Neural cell (in vitro differentiated cells): ENCODE results near the gene PRIMPOL.

Experiments
- EP300 ChIP-seq: fragments of 450-650 bp; conservative IDR thresholded peaks from 2 replicates; pipeline ENCODE4 v1.6.1; 2014; ENCODE audit warnings: antibody characterized with exemption, mild to moderate bottlenecking, moderate library complexity; ENCODE audit not compliant: poor library complexity, severe bottlenecking
- EZH2 ChIP-seq: fragments of 200-600, 300-800 bp; shearing (Covaris generic), sonication (generic); IDR thresholded peaks from 2 replicates; pipeline ENCODE4 v1.6.1; 2014; ENCODE audit warnings: antibody characterized with exemption, low read length, borderline replicate concordance, mild to moderate bottlenecking; ENCODE audit not compliant: insufficient read depth, poor library complexity, severe bottlenecking
- POLR2AphosphoS5 ChIP-seq: IDR thresholded peaks from 2 replicates; pipeline ENCODE4 v1.6.1; 2012
- RAD21 ChIP-seq: fragments of 450-650 bp; conservative IDR thresholded peaks from 2 replicates; pipeline ENCODE4 v1.6.1; 2014; ENCODE audit warnings: antibody characterized with exemption, mild to moderate bottlenecking, moderate library complexity
- SMC3 ChIP-seq: fragments of 450-650 bp; conservative IDR thresholded peaks from 2 replicates; pipeline ENCODE4 v1.6.1; 2014; ENCODE audit warnings: antibody characterized with exemption, mild to moderate bottlenecking, moderate library complexity; ENCODE audit not compliant: poor library complexity
- TAF1 ChIP-seq: IDR thresholded peaks from 2 replicates; pipeline ENCODE4 v1.6.1; 2012; ENCODE audit warnings: low read depth
- TF ChIP-seq, protein P1 (sequence below): fragments of 450-650 bp; IDR thresholded peaks from 2 replicates; pipeline ENCODE4 v1.5.1; 2014; ENCODE audit warnings: antibody characterized with exemption, mild to moderate bottlenecking, moderate library complexity; ENCODE audit not compliant: poor library complexity, severe bottlenecking
- TF ChIP-seq, protein P2 (sequence below): IDR thresholded peaks from 2 replicates; pipeline ENCODE4 v1.6.1; 2012; ENCODE audit warnings: borderline replicate concordance

DNA sequence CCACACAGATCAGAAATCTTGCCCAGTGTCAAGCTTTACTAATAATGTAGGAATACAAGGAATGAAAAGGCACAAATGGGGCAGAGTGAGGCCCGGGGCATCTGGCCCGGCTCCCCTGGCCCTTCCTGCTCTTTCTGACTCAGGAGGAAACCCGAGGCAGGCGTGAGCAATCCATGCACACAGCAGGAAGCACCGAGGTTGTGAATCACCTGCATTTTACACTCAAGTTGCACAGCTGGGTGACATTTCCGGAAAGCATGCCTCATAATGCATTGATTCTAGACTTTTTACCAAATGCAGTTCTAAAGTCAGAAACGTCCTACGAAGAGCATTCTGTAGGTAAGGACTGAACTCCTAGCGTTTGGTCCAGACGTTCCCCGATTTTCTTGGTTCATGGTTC is 38.9 kb downstream of the PRIMPOL start:
- TF ChIP-seq, protein P1, sequence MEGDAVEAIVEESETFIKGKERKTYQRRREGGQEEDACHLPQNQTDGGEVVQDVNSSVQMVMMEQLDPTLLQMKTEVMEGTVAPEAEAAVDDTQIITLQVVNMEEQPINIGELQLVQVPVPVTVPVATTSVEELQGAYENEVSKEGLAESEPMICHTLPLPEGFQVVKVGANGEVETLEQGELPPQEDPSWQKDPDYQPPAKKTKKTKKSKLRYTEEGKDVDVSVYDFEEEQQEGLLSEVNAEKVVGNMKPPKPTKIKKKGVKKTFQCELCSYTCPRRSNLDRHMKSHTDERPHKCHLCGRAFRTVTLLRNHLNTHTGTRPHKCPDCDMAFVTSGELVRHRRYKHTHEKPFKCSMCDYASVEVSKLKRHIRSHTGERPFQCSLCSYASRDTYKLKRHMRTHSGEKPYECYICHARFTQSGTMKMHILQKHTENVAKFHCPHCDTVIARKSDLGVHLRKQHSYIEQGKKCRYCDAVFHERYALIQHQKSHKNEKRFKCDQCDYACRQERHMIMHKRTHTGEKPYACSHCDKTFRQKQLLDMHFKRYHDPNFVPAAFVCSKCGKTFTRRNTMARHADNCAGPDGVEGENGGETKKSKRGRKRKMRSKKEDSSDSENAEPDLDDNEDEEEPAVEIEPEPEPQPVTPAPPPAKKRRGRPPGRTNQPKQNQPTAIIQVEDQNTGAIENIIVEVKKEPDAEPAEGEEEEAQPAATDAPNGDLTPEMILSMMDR, result no peak
- TF ChIP-seq SMC3 (no peak), EZH2 (no peak), RAD21 (no peak), POLR2AphosphoS5 (no peak), EP300 (no peak), TAF1 (no peak)
- TF ChIP-seq, protein P2, sequence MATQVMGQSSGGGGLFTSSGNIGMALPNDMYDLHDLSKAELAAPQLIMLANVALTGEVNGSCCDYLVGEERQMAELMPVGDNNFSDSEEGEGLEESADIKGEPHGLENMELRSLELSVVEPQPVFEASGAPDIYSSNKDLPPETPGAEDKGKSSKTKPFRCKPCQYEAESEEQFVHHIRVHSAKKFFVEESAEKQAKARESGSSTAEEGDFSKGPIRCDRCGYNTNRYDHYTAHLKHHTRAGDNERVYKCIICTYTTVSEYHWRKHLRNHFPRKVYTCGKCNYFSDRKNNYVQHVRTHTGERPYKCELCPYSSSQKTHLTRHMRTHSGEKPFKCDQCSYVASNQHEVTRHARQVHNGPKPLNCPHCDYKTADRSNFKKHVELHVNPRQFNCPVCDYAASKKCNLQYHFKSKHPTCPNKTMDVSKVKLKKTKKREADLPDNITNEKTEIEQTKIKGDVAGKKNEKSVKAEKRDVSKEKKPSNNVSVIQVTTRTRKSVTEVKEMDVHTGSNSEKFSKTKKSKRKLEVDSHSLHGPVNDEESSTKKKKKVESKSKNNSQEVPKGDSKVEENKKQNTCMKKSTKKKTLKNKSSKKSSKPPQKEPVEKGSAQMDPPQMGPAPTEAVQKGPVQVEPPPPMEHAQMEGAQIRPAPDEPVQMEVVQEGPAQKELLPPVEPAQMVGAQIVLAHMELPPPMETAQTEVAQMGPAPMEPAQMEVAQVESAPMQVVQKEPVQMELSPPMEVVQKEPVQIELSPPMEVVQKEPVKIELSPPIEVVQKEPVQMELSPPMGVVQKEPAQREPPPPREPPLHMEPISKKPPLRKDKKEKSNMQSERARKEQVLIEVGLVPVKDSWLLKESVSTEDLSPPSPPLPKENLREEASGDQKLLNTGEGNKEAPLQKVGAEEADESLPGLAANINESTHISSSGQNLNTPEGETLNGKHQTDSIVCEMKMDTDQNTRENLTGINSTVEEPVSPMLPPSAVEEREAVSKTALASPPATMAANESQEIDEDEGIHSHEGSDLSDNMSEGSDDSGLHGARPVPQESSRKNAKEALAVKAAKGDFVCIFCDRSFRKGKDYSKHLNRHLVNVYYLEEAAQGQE, result no peak
